Mesendoderm (in vitro differentiated cells): ENCODE measurements around the gene IRS1.

ENCODE experiments used
- DNase-seq: peaks from one replicate; pipeline ENCODE4 v3.0.0; 2013
- H2AK5ac ChIP-seq: 2 replicates; pipeline ENCODE4 v1.6.1; 2013; ENCODE audit warnings: low read length, inconsistent platforms
- H2BK120ac ChIP-seq: 2 replicates; pipeline ENCODE4 v1.6.1; 2013; ENCODE audit warnings: low read depth, mild to moderate bottlenecking, low read length, moderate library complexity, mixed read lengths
- H2BK15ac ChIP-seq: replicated peaks from 2 replicates; pipeline ENCODE4 v1.6.1; 2013; ENCODE audit warnings: low read depth, mild to moderate bottlenecking, moderate library complexity
- H2BK5ac ChIP-seq: 2 replicates; pipeline ENCODE4 v1.6.1; 2013; ENCODE audit warnings: low read length, inconsistent platforms
- H3K18ac ChIP-seq: 2 replicates; pipeline ENCODE4 v1.6.1; 2013; ENCODE audit warnings: mild to moderate bottlenecking, low read length, mixed read lengths
- H3K23ac ChIP-seq: one replicate; pipeline ENCODE4 v1.6.1; 2013; ENCODE audit warnings: low read length
- H3K27ac ChIP-seq: 2 replicates; pipeline ENCODE4 v1.5.1; 2013; ENCODE audit warnings: low read depth, mild to moderate bottlenecking, inconsistent platforms, low read length, moderate library complexity
- H3K27me3 ChIP-seq: 2 replicates; pipeline ENCODE4 v1.6.1; 2013; ENCODE audit warnings: low read length, control low read depth, mild to moderate bottlenecking, inconsistent platforms; ENCODE audit not compliant: insufficient read depth, poor library complexity
- H3K36me3 ChIP-seq: 2 replicates; pipeline ENCODE4 v1.6.1; 2013; ENCODE audit warnings: low read length, inconsistent platforms; ENCODE audit not compliant: control insufficient read depth, insufficient read depth
- H3K4ac ChIP-seq: one replicate; pipeline ENCODE4 v1.6.1; 2013; ENCODE audit warnings: low read depth, mild to moderate bottlenecking, low read length, moderate library complexity
- H3K4me1 ChIP-seq: 2 replicates; pipeline ENCODE4 v1.6.1; 2013; ENCODE audit warnings: low read depth, low read length, inconsistent platforms; ENCODE audit not compliant: control insufficient read depth
- H3K4me2 ChIP-seq: 2 replicates; pipeline ENCODE4 v1.6.1; 2013; ENCODE audit warnings: low read length
- H3K4me3 ChIP-seq: 2 replicates; pipeline ENCODE4 v1.5.1; 2013; ENCODE audit warnings: mild to moderate bottlenecking, low read length
- H3K56ac ChIP-seq: one replicate; pipeline ENCODE4 v1.6.1; 2013; ENCODE audit warnings: low read length
- H3K79me1 ChIP-seq: 2 replicates; pipeline ENCODE4 v1.6.1; 2013; ENCODE audit warnings: low read length, inconsistent platforms
- H3K79me2 ChIP-seq: 2 replicates; pipeline ENCODE4 v1.6.1; 2013; ENCODE audit warnings: mild to moderate bottlenecking, low read length; ENCODE audit not compliant: control insufficient read depth, insufficient read depth
- H3K9ac ChIP-seq: 2 replicates; pipeline ENCODE4 v1.6.1; 2013; ENCODE audit warnings: low read length, inconsistent platforms
- H4K5ac ChIP-seq: one replicate; pipeline ENCODE4 v1.6.1; 2013; ENCODE audit warnings: low read length
- H4K8ac ChIP-seq: one replicate; pipeline ENCODE4 v1.6.1; 2013; ENCODE audit warnings: low read depth, mild to moderate bottlenecking, control low read depth, low read length, moderate library complexity
- WGBS: extraction: QIAGEN DNeasy Blood & Tissue Kit; methylation state at CpG from one replicate; pipeline ENCODE4 v1.1.7; 2013; ENCODE audit warnings: low lambda C conversion rate, missing lambda C conversion rate; ENCODE audit not compliant: insufficient coverage; ENCODE audit errors: extremely low coverage; 5-methylcytosine and 5-hydroxymethylcytosine counted together

Gene IRS1

GRCh38 chr2:226683944-226684562 is 115.6 kb downstream of the IRS1 start:
- DNase-seq: no peak
- H3K9ac ChIP-seq: no peak overlapping the region
- WGBS: no CpG with 5 or more reads among the region's 1 CpG
- no peaks in the 10 kb centered on the region for H3K27me3 ChIP-seq
- no peak overlapping the region for H3K18ac ChIP-seq
- no peak overlapping the region for H2AK5ac ChIP-seq
- no peak overlapping the region for H3K23ac ChIP-seq
- H3K4ac ChIP-seq: no peak overlapping the region
- no peak overlapping the region for H3K56ac ChIP-seq
- H3K4me3 ChIP-seq: no peak overlapping the region
- no peaks in the 10 kb centered on the region for H3K79me2 ChIP-seq
- H3K4me1 ChIP-seq: no peaks in the 10 kb centered on the region
- H3K4me2 ChIP-seq: no peak overlapping the region
- no peaks in the 10 kb centered on the region for H3K36me3 ChIP-seq
- no peak overlapping the region for H2BK15ac ChIP-seq
- no peak overlapping the region for H2BK120ac ChIP-seq
- H3K79me1 ChIP-seq: no peaks in the 10 kb centered on the region
- no peak overlapping the region for H2BK5ac ChIP-seq
- H4K5ac ChIP-seq: no peak overlapping the region
- H3K27ac ChIP-seq: no peak overlapping the region
- no peak overlapping the region for H4K8ac ChIP-seq

GRCh38 chr2:226683196-226683595 is 116.4 kb downstream of the IRS1 start:
- Histone ChIP-seq H3K79me2 (no peaks in the 10 kb centered on the region), H3K18ac (no peak overlapping the region), H3K4me1 (no peaks in the 10 kb centered on the region), H3K4ac (no peak overlapping the region), H3K4me2 (no peak overlapping the region), H2AK5ac (no peak overlapping the region), H3K56ac (no peak overlapping the region), H2BK5ac (no peak overlapping the region), H3K36me3 (no peaks in the 10 kb centered on the region), H3K9ac (no peak overlapping the region), H3K27me3 (no peaks in the 10 kb centered on the region), H2BK120ac (no peak overlapping the region), H3K4me3 (no peak overlapping the region), H3K79me1 (no peaks in the 10 kb centered on the region), H4K5ac (no peak overlapping the region), H4K8ac (no peak overlapping the region), H2BK15ac (no peak overlapping the region), H3K27ac (no peak overlapping the region), H3K23ac (no peak overlapping the region)
- no peak for DNase-seq
- WGBS: no CpG with 5 or more reads among the region's 2 CpGs
